VCaP (cell line): ENCODE results near the gene CPNE8.

Experiments used
- H3K27ac ChIP-seq: fragments of 450-650 bp; 2 replicates; pipeline ENCODE4 v1.5.1; 2017
- TF ChIP-seq, protein P1 (sequence below): fragments of 450-650 bp; conservative IDR thresholded peaks from 2 replicates; pipeline ENCODE4 v1.5.1; 2017; ENCODE audit warnings: mild to moderate bottlenecking, moderate library complexity

CPNE8 gene

GRCh38 chr12:38825006-38825405, 80.4 kb downstream of the CPNE8 start:
- TF ChIP-seq, protein P1, sequence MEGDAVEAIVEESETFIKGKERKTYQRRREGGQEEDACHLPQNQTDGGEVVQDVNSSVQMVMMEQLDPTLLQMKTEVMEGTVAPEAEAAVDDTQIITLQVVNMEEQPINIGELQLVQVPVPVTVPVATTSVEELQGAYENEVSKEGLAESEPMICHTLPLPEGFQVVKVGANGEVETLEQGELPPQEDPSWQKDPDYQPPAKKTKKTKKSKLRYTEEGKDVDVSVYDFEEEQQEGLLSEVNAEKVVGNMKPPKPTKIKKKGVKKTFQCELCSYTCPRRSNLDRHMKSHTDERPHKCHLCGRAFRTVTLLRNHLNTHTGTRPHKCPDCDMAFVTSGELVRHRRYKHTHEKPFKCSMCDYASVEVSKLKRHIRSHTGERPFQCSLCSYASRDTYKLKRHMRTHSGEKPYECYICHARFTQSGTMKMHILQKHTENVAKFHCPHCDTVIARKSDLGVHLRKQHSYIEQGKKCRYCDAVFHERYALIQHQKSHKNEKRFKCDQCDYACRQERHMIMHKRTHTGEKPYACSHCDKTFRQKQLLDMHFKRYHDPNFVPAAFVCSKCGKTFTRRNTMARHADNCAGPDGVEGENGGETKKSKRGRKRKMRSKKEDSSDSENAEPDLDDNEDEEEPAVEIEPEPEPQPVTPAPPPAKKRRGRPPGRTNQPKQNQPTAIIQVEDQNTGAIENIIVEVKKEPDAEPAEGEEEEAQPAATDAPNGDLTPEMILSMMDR, result no peak
- no peak overlapping the region for H3K27ac ChIP-seq

DNA sequence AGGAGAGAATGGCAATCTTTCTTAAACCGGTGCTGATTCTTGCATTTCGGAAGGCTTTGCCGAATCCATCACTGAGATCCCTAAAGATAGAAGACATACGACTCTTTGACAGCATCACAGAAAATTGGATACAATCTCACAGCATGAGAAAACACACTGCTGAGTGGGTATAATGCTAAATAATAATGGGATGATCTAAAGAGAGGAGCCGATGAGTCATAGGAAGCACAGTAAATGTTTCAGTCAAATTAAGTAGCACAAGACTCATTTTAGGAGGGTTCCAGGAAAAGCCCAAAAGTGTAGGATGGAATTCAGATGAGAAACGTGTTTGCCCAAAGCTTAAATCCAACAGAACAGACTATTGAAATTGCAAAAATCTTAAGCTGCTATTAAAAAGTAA, 81.7 kb downstream of the CPNE8 start:
- no peak overlapping the region for H3K27ac ChIP-seq

DNA sequence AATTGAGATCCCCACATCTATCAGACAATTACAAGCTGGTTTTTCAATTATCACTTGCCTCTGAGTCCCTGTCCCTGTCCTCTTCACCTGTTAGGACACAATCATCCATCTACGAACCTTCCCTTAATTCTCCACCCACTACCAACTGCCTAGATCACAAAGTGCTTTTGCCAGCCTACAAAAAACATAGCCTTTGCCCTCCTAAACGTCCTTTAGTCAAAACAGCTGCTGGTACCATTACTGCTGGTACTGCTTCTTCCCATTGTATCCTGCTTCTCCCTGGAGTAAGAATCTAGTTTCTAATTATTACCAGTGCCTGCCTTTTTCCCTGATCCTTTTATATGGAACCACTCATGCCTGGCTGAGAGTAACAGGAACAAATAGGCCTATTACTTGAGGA, 82.1 kb downstream of the CPNE8 start:
- TF ChIP-seq, protein P1, result no peak

More for the DNA sequence above, 81.7 kb downstream of the CPNE8 start:
- TF ChIP-seq, protein P1, result no peak

DNA sequence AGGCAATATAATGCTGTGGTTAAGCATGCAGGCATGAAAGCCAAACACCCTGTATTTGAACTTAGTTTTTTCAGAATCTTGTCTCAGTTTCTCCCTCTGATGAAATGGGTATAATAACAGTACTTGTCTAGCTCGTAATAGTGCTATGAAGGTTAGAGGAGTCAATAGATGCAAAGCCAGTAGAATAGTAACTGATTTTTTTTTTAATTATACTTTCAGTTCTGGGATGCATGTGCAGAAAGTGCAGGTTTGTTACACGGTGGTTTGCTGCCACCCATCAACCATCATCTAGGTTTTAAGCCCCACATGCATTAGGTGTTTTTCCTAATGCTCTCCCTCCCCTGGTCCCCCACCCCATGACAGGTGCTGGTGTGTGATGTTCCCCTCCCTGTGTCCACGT, 87.4 kb downstream of the CPNE8 start:
- TF ChIP-seq, protein P1, result no peak
- no peak overlapping the region for H3K27ac ChIP-seq

More for the DNA sequence above, 82.1 kb downstream of the CPNE8 start:
- no peak overlapping the region for H3K27ac ChIP-seq

DNA sequence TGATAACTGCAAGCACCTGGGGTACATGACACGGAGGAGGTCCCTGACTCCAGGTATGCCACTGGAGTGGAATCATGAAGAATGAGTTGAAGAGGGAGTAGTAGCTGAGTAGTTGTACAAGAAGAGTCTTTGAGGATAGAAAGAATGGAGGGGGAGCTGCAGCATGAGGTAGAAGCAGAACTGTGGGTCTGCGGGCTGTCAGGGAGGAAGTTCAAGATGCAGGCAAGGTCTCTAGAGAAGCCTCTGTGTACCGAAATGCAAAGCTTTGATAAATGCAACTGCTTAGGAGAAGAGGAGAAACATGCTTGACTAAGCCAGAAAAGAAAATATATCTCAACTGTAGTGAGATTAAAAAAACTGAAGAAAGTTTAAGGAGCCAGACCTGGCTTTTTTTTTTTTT, 91.5 kb downstream of the CPNE8 start:
- H3K27ac ChIP-seq, result no peak overlapping the region
- TF ChIP-seq, protein P1, result no peak

- no peak overlapping the region for H3K27ac ChIP-seq
- TF ChIP-seq, protein P1, result no peak
These were observed 93.5 kb downstream of the CPNE8 start for GRCh38 chr12:38811814-38812356.

- H3K27ac ChIP-seq, result no peak overlapping the region
- TF ChIP-seq, protein P1, result no peak
These were observed 95.6 kb downstream of the CPNE8 start for GRCh38 chr12:38809832-38810231.
